Muscle layer of duodenum (tissue), 2 donors: ENCODE measurements around the gene METTL8.

Experiments used
- H3K27ac ChIP-seq: one replicate; pipeline ENCODE4 v1.7.0; 2013; ENCODE audit warnings: mild to moderate bottlenecking, low read length
- H3K27me3 ChIP-seq: one replicate; pipeline ENCODE4 v1.7.0; 2013; ENCODE audit warnings: low read depth, mild to moderate bottlenecking, control low read depth, low read length
- H3K36me3 ChIP-seq, 2 donors: one replicate each; pipeline ENCODE4 v1.7.0; 2013; ENCODE audit warnings: low read length in 2 of 2, control low read depth in 1 of 2, mild to moderate bottlenecking in 1 of 2; ENCODE audit not compliant: insufficient read depth in 2 of 2, control insufficient read depth in 1 of 2
- H3K4me1 ChIP-seq, 2 donors: one replicate each; pipeline ENCODE4 v1.7.0; 2013; ENCODE audit warnings: low read length in 2 of 2, mild to moderate bottlenecking in 2 of 2, control low read depth in 1 of 2, moderate library complexity in 1 of 2; ENCODE audit not compliant: insufficient read depth in 2 of 2, control insufficient read depth in 1 of 2
- H3K4me3 ChIP-seq, 2 donors: one replicate each; pipeline ENCODE4 v1.7.0; 2013; ENCODE audit warnings: low read length in 2 of 2, low read depth in 1 of 2, mild to moderate bottlenecking in 1 of 2
- H3K9me3 ChIP-seq, 2 donors: one replicate each; pipeline ENCODE4 v1.7.0; 2013; ENCODE audit warnings: low read length in 2 of 2, control low read depth in 1 of 2, mild to moderate bottlenecking in 1 of 2; ENCODE audit not compliant: control insufficient read depth in 1 of 2
- donor health status: healthy.

The METTL8 gene, protein sequence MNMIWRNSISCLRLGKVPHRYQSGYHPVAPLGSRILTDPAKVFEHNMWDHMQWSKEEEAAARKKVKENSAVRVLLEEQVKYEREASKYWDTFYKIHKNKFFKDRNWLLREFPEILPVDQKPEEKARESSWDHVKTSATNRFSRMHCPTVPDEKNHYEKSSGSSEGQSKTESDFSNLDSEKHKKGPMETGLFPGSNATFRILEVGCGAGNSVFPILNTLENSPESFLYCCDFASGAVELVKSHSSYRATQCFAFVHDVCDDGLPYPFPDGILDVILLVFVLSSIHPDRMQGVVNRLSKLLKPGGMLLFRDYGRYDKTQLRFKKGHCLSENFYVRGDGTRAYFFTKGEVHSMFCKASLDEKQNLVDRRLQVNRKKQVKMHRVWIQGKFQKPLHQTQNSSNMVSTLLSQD

GRCh38 chr2:171433763-171434012 lies at the start of gene METTL8:
Gene METTL8 (minus strand): TSS chr2:171433990. CDS start chr2:171392185, 41,805 bp downstream.
- H3K9me3 ChIP-seq = no peaks in the 10 kb centered on the region

GRCh38 chr2:171482877-171483276 lies 49.1 kb upstream of the METTL8 start:
- H3K4me1 ChIP-seq = no peaks in the 10 kb centered on the region
- no peaks in the 10 kb centered on the region for H3K27me3 ChIP-seq
- no peak overlapping the region for H3K4me3 ChIP-seq
- peaks cover 12 to 19% of the 10 kb centered on the region in 2 donors for H3K36me3 ChIP-seq
- H3K27ac ChIP-seq = no peak overlapping the region
- no peaks in the 10 kb centered on the region for H3K9me3 ChIP-seq

More at GRCh38 chr2:171433763-171434012, at the start of gene METTL8:
- H3K4me1 ChIP-seq = peaks cover 0 to 29% of the 10 kb centered on the region in 2 donors
- peak within 1 kb of the TSS; percentile 83 to 93 for H3K4me3 ChIP-seq
- no peaks in the 10 kb centered on the region for H3K27me3 ChIP-seq
- peak within 1 kb of the TSS; percentile 84 for H3K27ac ChIP-seq
- H3K36me3 ChIP-seq = peaks cover 0 to 15% of the 10 kb centered on the region in 2 donors

- H3K36me3 ChIP-seq = peaks cover 12 to 19% of the 10 kb centered on the region in 2 donors
- H3K9me3 ChIP-seq = no peaks in the 10 kb centered on the region
Measured at GRCh38 chr2:171482308-171482707, 48.5 kb upstream of the METTL8 start.

GRCh38 chr2:171480908-171481307 lies 47.1 kb upstream of the METTL8 start:
- H3K4me3 ChIP-seq = no peak overlapping the region
- H3K27ac ChIP-seq = no peak overlapping the region
- no peaks in the 10 kb centered on the region for H3K4me1 ChIP-seq
- H3K27me3 ChIP-seq = no peaks in the 10 kb centered on the region
- peaks cover 19 to 20% of the 10 kb centered on the region in 2 donors for H3K36me3 ChIP-seq
- H3K9me3 ChIP-seq = no peaks in the 10 kb centered on the region

More at GRCh38 chr2:171482308-171482707, 48.5 kb upstream of the METTL8 start:
- H3K27me3 ChIP-seq = no peaks in the 10 kb centered on the region
- no peak overlapping the region for H3K27ac ChIP-seq
- H3K4me1 ChIP-seq = no peaks in the 10 kb centered on the region
- no peak overlapping the region for H3K4me3 ChIP-seq

DNA sequence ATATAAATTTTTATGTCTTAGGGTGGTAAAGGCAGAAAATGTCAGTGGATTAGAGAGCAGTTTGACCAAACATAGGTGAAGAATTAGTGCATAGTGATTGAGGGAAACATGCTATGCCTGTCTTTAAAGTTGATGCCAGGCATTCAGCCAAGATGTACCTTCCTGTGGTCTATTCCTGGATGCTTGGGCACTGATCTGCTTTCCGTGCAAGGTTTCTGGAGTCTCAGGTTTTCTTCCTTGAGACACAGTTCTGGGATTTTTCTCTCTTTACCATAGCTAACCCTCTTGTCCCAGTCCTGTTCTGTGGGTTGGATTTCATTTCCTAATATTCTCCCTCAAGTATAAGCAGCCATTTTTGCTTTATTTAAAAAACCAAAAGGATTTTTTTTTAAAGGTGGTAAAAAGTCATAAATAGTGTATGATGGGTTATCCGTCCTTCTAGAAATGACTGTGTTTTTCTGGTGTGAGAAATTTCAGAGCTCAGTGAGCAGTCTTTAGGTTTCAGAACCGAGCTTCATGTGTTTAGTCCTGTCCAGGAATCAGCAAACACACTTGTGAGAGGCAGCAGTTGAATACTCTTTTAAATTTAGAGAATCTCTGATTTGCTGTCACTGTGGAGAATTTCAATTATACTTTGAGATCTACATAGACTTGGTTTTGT lies 45.5 kb upstream of the METTL8 start:
- H3K36me3 ChIP-seq = peaks cover 28 to 32% of the 10 kb centered on the region in 2 donors
- H3K4me3 ChIP-seq = no peak overlapping the region
- H3K9me3 ChIP-seq = no peaks in the 10 kb centered on the region
- no peaks in the 10 kb centered on the region for H3K27me3 ChIP-seq
- no peak overlapping the region for H3K27ac ChIP-seq
- H3K4me1 ChIP-seq = no peaks in the 10 kb centered on the region

GRCh38 chr2:171478345-171478744 lies 44.6 kb upstream of the METTL8 start:
- H3K27ac ChIP-seq = no peak overlapping the region
- H3K27me3 ChIP-seq = no peaks in the 10 kb centered on the region
- no peak overlapping the region for H3K4me3 ChIP-seq
- peaks cover 35 to 38% of the 10 kb centered on the region in 2 donors for H3K36me3 ChIP-seq
- H3K9me3 ChIP-seq = no peaks in the 10 kb centered on the region
- no peaks in the 10 kb centered on the region for H3K4me1 ChIP-seq

DNA sequence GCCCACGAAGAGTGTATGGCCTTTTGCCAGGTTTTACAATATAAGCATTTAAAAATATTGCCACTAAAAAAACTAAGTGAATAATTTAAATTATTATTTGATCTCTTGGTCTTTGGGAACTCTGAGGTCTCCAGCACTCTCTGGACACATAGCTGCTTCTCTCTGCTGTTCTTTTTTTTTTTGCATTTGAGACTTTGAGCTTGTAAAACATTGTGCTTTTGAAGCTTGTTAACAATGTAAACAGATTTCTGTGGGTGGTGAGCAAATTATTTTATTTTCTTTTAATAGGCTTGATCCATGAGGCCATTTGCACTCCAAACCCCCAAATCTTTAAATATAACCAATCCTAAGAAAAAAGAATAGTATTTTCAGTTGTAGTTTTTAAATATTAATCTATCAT lies 42.2 kb upstream of the METTL8 start:
- Histone ChIP-seq H3K36me3 (peaks cover 24 to 36% of the 10 kb centered on the region in 2 donors), H3K9me3 (no peaks in the 10 kb centered on the region), H3K4me3 (no peak overlapping the region), H3K27me3 (no peaks in the 10 kb centered on the region), H3K27ac (no peak overlapping the region), H3K4me1 (no peaks in the 10 kb centered on the region)

GRCh38 chr2:171470129-171470528 lies 36.3 kb upstream of the METTL8 start:
- H3K36me3 ChIP-seq = peaks cover 32 to 36% of the 10 kb centered on the region in 2 donors
- H3K27me3 ChIP-seq = no peaks in the 10 kb centered on the region
- H3K9me3 ChIP-seq = no peaks in the 10 kb centered on the region
- H3K4me1 ChIP-seq = no peaks in the 10 kb centered on the region
- no peak overlapping the region for H3K4me3 ChIP-seq
- H3K27ac ChIP-seq = no peak overlapping the region

GRCh38 chr2:171469176-171469575 lies 35.4 kb upstream of the METTL8 start:
- Histone ChIP-seq H3K36me3 (peaks cover 23 to 27% of the 10 kb centered on the region in 2 donors), H3K4me1 (no peaks in the 10 kb centered on the region)

DNA sequence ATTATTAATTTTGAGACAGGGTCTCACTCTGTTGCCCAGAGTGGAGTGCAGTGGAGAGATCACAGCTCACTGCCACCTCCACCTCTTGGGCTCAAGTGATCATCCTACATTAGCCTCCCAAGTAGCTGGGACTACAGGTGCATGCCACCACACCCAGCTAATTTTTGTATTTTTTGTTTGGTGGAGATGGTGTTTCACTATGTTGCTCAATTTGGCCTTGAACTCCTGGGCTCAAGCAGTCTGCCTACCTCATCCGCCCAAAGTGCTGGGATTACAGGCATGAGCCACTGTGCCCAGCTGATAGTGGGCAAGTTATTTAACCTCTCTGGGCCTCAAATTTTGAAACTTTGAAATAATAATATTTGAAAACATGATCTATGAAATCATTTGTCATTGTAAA lies 26.7 kb upstream of the METTL8 start:
- Histone ChIP-seq H3K27me3 (no peaks in the 10 kb centered on the region), H3K4me3 (no peak overlapping the region), H3K4me1 (no peaks in the 10 kb centered on the region), H3K9me3 (no peaks in the 10 kb centered on the region), H3K36me3 (peaks cover 4 to 18% of the 10 kb centered on the region in 2 donors), H3K27ac (no peak overlapping the region)

More at GRCh38 chr2:171469176-171469575, 35.4 kb upstream of the METTL8 start:
- no peaks in the 10 kb centered on the region for H3K27me3 ChIP-seq
- no peak overlapping the region for H3K4me3 ChIP-seq
- no peaks in the 10 kb centered on the region for H3K9me3 ChIP-seq
- no peak overlapping the region for H3K27ac ChIP-seq

DNA sequence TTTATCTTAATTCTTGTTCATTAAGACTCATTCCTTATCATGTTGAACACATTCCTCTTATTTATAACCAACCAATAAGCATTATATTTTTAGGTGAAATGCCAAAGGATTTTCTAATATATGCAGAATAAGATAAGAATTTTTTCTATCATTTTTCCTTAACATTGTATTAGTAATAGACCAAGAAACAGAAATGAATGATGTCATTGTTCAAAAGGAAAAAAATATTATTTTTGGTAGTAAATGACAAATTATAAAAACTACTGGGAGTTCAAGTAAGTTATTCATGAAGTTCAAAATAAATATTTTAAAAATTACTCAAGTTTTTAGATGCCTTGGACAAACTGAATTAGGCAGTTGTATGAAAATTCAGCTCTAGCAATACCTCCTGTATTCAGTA lies 25.7 kb upstream of the METTL8 start:
- peaks cover 4 to 24% of the 10 kb centered on the region in 2 donors for H3K36me3 ChIP-seq

More for the DNA sequence above, 25.7 kb upstream of the METTL8 start:
- H3K4me1 ChIP-seq = no peaks in the 10 kb centered on the region
- H3K4me3 ChIP-seq = no peak overlapping the region
- H3K27me3 ChIP-seq = no peaks in the 10 kb centered on the region
- no peaks in the 10 kb centered on the region for H3K9me3 ChIP-seq
- no peak overlapping the region for H3K27ac ChIP-seq
